ENCODE data around the gene PRKAB2. TPM values are rescaled to one million over a fixed set of nuclear protein-coding genes. Genes with fewer than 3 reads are reported as not detected.
A peak's percentile ranks its signal among the peaks of the same experiment; 100 is the strongest.
"Not testable (repeated sequence)": the region's sequence is repeated elsewhere in the genome, so short reads cannot be mapped to it uniquely, and the experiment has no call there.

Gene PRKAB2
- total RNA-seq, 4 donors from 2014 or later, result 21.5 to 45.4 (median 30.3) TPM

- H3K4me1 ChIP-seq, result no peaks in the 10 kb centered on the region
- no peaks in the 10 kb centered on the region for H3K9me3 ChIP-seq
- no peaks in the 10 kb centered on the region for H3K36me3 ChIP-seq
- intact Hi-C loops (cut with DNase I), result no loop called here
- WGBS, result 86% methylated on average over 2 of the region's 2 CpGs
- TF ChIP-seq, protein P1, sequence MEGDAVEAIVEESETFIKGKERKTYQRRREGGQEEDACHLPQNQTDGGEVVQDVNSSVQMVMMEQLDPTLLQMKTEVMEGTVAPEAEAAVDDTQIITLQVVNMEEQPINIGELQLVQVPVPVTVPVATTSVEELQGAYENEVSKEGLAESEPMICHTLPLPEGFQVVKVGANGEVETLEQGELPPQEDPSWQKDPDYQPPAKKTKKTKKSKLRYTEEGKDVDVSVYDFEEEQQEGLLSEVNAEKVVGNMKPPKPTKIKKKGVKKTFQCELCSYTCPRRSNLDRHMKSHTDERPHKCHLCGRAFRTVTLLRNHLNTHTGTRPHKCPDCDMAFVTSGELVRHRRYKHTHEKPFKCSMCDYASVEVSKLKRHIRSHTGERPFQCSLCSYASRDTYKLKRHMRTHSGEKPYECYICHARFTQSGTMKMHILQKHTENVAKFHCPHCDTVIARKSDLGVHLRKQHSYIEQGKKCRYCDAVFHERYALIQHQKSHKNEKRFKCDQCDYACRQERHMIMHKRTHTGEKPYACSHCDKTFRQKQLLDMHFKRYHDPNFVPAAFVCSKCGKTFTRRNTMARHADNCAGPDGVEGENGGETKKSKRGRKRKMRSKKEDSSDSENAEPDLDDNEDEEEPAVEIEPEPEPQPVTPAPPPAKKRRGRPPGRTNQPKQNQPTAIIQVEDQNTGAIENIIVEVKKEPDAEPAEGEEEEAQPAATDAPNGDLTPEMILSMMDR (IDR thresholded peaks at IDR 0.05), result no peak
- TF ChIP-seq EP300 (IDR thresholded peaks at IDR 0.05) (no peak), POLR2AphosphoS5 (IDR thresholded peaks at IDR 0.05) (no peak), POLR2A (IDR thresholded peaks at IDR 0.05; ENCODE audit: low read depth) (no peak)
- no peak overlapping the region for H3K4me3 ChIP-seq
- H3K27ac ChIP-seq (replicated peaks in 1 of 4), result no peak overlapping the region
- DNase-seq (ENCODE audit: extremely low spot score), result no peak
- no peaks in the 10 kb centered on the region for H3K27me3 ChIP-seq
Observed at GRCh38 chr1:147142886-147143285, 29.4 kb downstream of the PRKAB2 start.

GRCh38 chr1:147130721-147131120, 41.5 kb downstream of the PRKAB2 start:
- DNase-seq (ENCODE audit: extremely low spot score); intact Hi-C loops (cut with DNase I); H3K4me1 ChIP-seq; H3K36me3 ChIP-seq; H3K9me3 ChIP-seq; H3K27ac ChIP-seq (replicated peaks in 1 of 4); H3K4me3 ChIP-seq; H3K27me3 ChIP-seq: not testable (repeated sequence)
- WGBS, result 64% methylated on average over 1 of the region's 1 CpG

GRCh38 chr1:147129116-147129873, 43.0 kb downstream of the PRKAB2 start:
- Histone ChIP-seq H3K9me3 (no peaks in the 10 kb centered on the region), H3K27me3 (no peaks in the 10 kb centered on the region), H3K4me3 (no peak overlapping the region), H3K4me1 (no peaks in the 10 kb centered on the region), H3K27ac (replicated peaks in 1 of 4) (no peak overlapping the region), H3K36me3 (no peaks in the 10 kb centered on the region)
- WGBS, result 81% methylated on average over 3 of the region's 3 CpGs
- TF ChIP-seq EP300 (IDR thresholded peaks at IDR 0.05), result no peak
- no peak for TF ChIP-seq POLR2AphosphoS5 (IDR thresholded peaks at IDR 0.05)
- no peak for TF ChIP-seq POLR2A (IDR thresholded peaks at IDR 0.05; ENCODE audit: low read depth)
- TF ChIP-seq, protein P1 (IDR thresholded peaks at IDR 0.05), result no peak
- no peak for DNase-seq (ENCODE audit: extremely low spot score)
- intact Hi-C loops (cut with DNase I), result no loop called here

DNA sequence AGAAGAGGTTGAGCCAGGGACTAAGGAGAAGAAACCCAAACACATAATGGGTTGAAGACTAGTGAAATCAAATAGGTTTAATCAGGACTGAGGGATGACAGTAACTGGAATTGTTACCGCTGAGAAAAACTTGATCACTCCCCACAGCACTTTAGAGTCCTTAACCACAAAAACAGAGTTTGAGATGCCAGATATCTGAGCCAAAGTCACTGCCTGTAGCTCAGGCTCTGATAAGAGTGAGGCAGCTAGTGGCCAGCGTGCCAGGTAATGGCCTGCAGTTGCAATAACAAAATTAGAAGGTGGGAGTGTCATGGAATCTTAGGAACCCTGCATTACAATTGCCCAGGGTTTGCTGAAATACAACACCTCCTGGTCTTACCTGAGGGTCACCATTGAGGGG, 48.0 kb downstream of the PRKAB2 start:
- DNase-seq (ENCODE audit: extremely low spot score), result no peak
- no peak overlapping the region for H3K27ac ChIP-seq (replicated peaks in 1 of 4)
- intact Hi-C loops (cut with DNase I), result no loop called here
- no peak for TF ChIP-seq EP300 (IDR thresholded peaks at IDR 0.05)
- no peak for TF ChIP-seq POLR2A (IDR thresholded peaks at IDR 0.05; ENCODE audit: low read depth)
- TF ChIP-seq, protein P1 (IDR thresholded peaks at IDR 0.05), result no peak
- no peak for TF ChIP-seq POLR2AphosphoS5 (IDR thresholded peaks at IDR 0.05)
- no peaks in the 10 kb centered on the region for H3K9me3 ChIP-seq
- H3K4me1 ChIP-seq, result no peaks in the 10 kb centered on the region
- H3K36me3 ChIP-seq, result no peaks in the 10 kb centered on the region
- no peaks in the 10 kb centered on the region for H3K27me3 ChIP-seq
- 69% methylated on average over 2 of the region's 2 CpGs for WGBS
- H3K4me3 ChIP-seq, result no peak overlapping the region

DNA sequence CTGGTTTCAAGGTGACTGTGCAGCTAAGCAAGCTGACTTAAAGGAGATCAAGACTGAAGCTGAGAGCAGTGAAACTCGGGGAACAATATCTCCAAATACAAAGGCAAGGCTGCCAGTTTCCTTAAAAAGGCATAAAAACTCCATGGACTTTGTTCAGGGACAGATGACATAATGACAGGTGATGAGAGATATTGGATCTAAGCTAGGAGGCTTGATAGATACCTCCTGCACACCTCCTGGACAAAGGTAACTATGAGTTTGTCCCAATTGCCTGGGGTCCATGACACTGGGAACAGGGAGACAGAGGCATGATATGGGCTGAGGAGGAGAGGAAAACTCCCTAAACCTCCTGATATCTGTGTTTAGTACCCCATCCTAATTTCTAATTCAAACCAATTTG, 55.2 kb downstream of the PRKAB2 start:
- TF ChIP-seq, protein P1 (IDR thresholded peaks at IDR 0.05), result no peak
- no peak for TF ChIP-seq POLR2AphosphoS5 (IDR thresholded peaks at IDR 0.05)
- TF ChIP-seq EP300 (IDR thresholded peaks at IDR 0.05), result no peak
- no peak for TF ChIP-seq POLR2A (IDR thresholded peaks at IDR 0.05; ENCODE audit: low read depth)
- H3K27me3 ChIP-seq, result no peaks in the 10 kb centered on the region
- no peaks in the 10 kb centered on the region for H3K4me1 ChIP-seq
- H3K9me3 ChIP-seq, result no peaks in the 10 kb centered on the region
- H3K4me3 ChIP-seq, result no peak overlapping the region
- no peaks in the 10 kb centered on the region for H3K36me3 ChIP-seq
- intact Hi-C loops (cut with DNase I), result no loop called here
- WGBS, result 67% methylated on average over 1 of the region's 1 CpG
- peak; percentile 60 for DNase-seq (ENCODE audit: extremely low spot score)
- H3K27ac ChIP-seq (replicated peaks in 1 of 4), result no peak overlapping the region
